Stimulated activated CD4-positive, alpha-beta T cell treated with anti-CD3 and anti-CD28 coated beads, Interleukin-15, amount 100 ng/mL, for 1 hour (primary cell): Measurements from ENCODE around the gene ZNF830.
"Not testable (repeated sequence)": the region's sequence is repeated elsewhere in the genome, so short reads cannot be mapped to it uniquely, and the experiment has no call there.

Source experiments
- DNase-seq, 2 donors: peaks; one replicate each; pipeline ENCODE4 v3.0.0-alpha.2; 2020; ENCODE audit warnings: low read depth in 1 of 2, low spot score in 1 of 2

ZNF830 gene

GRCh38 chr17:34990921-34991365 lies 29.6 kb downstream of the ZNF830 start:
- no peak for DNase-seq

DNA sequence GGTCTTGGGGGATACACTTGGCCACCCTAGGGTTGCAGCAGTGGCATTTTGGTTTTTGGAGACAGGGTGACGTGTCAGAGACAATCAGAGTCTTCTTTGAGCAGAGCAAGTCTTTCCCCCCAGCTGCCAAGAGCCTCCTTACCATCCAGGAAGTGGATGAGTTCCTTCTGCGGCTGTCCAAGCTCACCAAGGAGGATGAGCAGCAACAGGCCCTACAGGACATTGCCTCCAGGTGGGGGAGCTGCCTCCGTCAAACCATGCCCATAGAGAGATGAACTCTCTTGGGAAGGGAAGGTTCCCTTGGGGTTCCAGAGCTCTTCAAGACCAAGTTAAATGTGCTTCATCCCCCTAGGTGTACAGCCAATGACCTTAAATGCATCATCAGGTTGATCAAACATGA lies 30.3 kb downstream of the ZNF830 start:
- DNase-seq, result no peak

DNA sequence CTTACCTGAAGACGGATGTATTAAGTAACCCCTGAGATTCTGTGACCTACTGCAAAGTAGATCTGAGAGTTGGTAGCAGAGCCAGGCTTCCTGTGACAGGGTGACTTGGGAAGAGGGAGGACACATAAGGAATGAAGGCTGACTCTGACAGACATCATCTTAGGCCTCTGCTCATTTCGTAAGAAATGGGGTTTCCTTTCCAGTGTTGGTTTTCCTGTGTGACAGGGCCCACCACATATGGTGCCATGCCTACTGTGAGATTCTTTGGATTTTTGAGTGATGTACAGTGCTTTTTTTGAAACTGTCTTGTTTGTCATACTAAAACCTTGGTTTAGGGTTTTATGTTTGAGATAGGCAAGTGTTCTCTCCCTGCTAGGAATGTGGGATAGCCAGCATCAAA lies 31.7 kb downstream of the ZNF830 start:
- no peak for DNase-seq

- no peak for DNase-seq
Observed at GRCh38 chr17:34996422-34997285, 35.3 kb downstream of the ZNF830 start.

DNA sequence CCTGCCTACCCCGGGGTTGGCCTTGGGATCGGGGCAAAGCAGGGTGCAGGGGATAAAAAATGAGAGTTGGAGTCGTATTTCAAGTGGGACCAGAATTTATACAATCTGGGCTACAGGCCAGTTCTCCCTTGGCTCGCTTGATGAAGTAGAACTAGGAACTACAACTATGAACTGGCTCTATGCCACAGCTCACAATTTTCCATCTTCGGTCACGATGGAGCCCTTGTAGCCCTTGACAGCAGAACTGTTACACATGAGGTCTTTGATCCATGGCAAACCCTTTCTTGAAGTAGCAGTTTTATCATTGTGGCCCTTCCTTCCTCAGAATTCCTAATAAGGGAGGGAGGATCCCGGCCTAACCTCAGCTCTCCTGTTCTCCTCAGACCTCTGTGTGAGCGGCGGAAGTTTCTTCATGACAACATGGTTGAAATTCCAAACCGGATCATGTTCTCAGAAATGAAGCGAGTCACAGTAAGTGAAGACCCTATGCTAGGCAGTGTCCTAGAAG lies 36.1 kb downstream of the ZNF830 start:
- DNase-seq, result no peak

- DNase-seq, result peak; percentile 58 to 68
Observed at GRCh38 chr17:34998205-34998604, 36.9 kb downstream of the ZNF830 start.

DNA sequence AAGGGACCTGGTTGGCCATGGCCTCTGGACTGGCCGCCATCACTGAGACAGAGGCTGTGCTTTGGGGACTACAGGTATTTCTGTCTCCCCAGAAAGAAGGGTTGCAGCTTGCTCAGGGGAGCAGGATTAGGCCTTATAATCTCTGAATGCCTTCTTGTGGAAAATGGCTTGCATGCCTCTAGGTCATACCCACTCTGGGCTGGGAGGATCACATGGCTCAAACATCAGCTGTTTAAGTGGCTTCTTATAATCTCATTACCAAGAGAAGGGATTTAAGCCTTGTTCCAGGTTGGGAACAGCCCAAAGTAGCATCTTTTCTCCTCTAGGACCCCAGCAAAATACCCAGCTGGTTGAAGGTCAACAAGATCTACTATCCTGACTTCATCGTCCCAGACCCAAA lies 38.1 kb downstream of the ZNF830 start:
- no peak for DNase-seq

DNA sequence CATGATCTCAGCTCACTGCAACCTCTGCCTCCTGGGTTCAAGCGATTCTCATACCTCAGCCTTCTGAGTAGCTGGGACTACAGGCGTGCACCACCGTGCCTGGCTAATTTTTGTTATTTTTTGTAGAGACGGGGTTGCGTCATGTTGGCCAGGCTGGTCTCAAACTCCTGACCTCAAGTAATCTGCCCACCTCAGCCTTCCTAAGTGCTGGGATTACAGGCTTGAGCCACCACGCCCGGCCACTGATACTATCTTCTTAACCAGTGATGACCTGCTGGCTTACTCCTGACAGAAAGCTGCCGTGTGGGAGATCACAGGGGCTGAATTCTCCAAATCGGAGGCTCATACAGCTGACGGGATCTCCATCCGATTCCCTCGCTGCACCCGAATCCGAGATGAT lies 39.6 kb downstream of the ZNF830 start:
- DNase-seq, result not testable (repeated sequence)

DNA sequence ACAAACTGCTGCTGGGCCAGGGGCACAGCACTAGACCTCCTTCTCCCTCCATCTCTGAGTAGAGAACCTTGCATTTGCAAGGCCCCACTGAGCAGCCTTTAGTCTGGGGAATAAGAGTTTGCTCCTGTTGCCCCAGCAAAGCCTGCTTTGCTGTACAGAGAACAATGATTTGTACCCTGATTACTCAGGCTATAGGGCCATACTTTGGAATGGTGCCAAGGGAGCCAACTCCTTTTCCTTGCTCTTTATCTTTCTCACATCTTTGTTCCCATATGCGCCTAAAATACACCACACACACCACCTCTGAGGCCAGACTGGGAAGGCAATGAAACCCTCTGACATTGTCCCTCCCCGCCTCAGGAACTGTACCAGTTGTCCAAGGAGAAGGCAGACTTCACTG lies 40.2 kb downstream of the ZNF830 start:
- no peak for DNase-seq

DNA sequence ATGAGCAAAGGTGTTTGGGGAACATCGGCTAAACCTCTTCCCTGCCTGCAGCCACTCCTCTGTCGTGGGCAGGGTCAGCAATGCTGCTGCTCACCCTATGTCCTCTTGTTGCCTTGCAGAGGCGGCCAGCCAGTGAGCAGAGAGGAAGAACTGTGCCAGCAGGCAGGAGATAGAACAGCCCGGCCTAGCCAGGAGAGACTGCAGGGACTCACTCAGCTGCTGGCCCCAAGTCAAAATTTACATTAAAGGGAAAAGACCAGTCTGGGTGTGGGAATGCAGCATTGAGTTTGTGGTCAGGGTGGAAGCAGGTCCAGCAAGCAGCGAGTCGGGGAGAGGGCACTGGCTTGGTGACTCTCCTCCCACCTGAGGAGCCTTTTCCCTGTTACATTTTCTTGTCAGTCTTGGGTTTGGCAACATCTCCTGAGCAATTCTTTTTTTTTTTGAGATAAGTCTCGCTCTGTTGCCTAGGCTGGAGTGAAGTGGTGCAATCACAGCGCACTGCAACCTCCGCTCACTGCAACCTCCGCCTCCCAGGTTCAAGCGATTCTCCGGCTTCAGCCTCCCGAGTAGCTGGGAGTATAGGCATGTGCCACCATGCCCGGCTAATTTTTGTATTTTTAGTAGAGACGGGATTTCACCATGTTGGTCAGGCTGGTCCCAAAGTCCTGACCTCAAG lies 41.7 kb downstream of the ZNF830 start:
- no peak for DNase-seq

DNA sequence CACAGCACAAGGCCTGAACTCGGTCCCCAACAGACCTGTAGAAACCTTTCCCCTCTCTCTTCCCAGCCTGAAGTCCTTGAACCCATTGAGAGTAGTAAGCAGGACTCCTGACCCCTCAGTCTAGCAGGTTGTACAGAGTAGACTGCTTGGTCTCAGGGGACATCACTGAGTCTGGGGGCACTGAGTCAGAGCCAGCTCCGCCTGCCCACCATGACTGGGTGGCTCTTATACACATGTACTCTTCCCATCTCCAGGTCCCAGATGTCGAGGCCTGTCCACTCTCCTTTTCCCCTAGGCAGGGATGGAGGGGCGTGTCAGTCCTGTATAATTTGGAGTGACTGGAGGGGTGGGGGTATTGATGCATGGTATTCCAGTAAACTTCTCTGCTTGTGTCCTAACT lies 42.4 kb downstream of the ZNF830 start:
- no peak for DNase-seq

DNA sequence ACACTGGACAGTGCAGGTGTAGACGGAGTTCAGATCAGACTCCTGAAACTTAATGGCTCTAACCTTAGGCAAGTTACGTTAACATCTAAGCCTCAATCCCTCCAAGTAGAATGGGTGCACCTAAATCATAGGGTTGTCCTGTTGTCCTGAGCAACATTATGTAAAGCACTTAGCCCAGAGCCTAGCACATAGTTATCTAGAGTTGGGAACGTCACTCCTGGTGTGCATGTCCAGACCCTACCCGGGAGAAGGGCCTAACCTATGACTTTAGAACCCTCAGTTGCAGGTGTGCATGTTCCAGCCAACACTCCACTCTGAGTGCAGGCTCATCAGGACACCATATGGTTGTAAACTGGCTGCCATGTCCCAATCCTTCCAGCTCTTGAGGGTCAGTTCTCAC lies 45.0 kb downstream of the ZNF830 start:
- DNase-seq, result no peak

- no peak for DNase-seq
Observed at GRCh38 chr17:35006961-35007360, 45.6 kb downstream of the ZNF830 start.

DNA sequence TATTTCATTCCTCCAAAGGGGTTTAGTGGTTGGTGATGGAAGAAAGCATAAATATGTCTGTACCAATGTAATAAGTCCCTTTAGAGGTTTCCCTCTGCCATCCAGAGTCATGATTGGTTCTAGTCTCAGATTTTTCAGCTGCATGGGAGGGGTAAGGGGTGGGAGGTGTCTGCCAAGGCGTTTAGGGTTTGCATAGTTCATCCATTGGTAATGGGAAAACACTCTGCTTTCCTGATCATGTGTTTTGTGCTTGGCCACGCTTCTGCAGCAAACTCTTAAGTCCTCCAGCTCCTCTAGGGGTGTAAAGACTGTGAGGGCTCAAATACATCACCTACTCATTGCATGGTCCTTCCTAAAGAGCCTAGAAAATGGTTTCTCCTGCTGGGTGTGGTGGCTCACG lies 48.8 kb downstream of the ZNF830 start:
- DNase-seq, result no peak

GRCh38 chr17:35011671-35012216 lies 50.4 kb downstream of the ZNF830 start:
- no peak for DNase-seq
